NB4 (cell line): ENCODE data around the gene BACH2.

Experiments used
- DNase-seq: peaks from one replicate; pipeline ENCODE4 v3.0.0; 2010; ENCODE audit warnings: low read depth
- H3K4me3 ChIP-seq: one replicate; pipeline ENCODE4 v1.5.1; 2011; ENCODE audit warnings: mild to moderate bottlenecking, low read depth, low read length, moderate library complexity
- CTCF ChIP-seq: IDR thresholded peaks from one replicate; pipeline ENCODE4 v1.5.1; 2012; ENCODE audit warnings: low read depth, low read length
- MAX ChIP-seq: IDR thresholded peaks from 2 replicates; pipeline ENCODE4 v1.6.1; 2011; ENCODE audit warnings: low read depth, low read length
- MYC ChIP-seq: IDR thresholded peaks from 2 replicates; pipeline ENCODE4 v1.6.1; 2011; ENCODE audit warnings: low read depth, low read length
- POLR2A ChIP-seq: IDR thresholded peaks from 2 replicates; pipeline ENCODE4 v1.6.1; 2011; ENCODE audit warnings: mild to moderate bottlenecking; ENCODE audit not compliant: insufficient read length; ENCODE audit errors: extremely low read depth

The BACH2 gene

GRCh38 chr6:90044182-90044832, 252.3 kb downstream of the BACH2 start:
- H3K4me3 ChIP-seq = no peak overlapping the region
- DNase-seq = no peak
- TF ChIP-seq MAX (no peak), MYC (no peak), POLR2A (no peak), CTCF (no peak)

- H3K4me3 ChIP-seq = no peak overlapping the region
- DNase-seq = no peak
- TF ChIP-seq MYC = no peak
- no peak for TF ChIP-seq POLR2A
- no peak for TF ChIP-seq MAX
- no peak for TF ChIP-seq CTCF
Observed at GRCh38 chr6:90040931-90041330, 255.7 kb downstream of the BACH2 start.

- no peak for DNase-seq
- H3K4me3 ChIP-seq = no peak overlapping the region
- TF ChIP-seq MYC (no peak), MAX (no peak), CTCF (no peak), POLR2A (no peak)
Observed at GRCh38 chr6:90039911-90040310, 256.7 kb downstream of the BACH2 start.

- no peak for DNase-seq
- H3K4me3 ChIP-seq = no peak overlapping the region
- TF ChIP-seq MAX = no peak
- no peak for TF ChIP-seq POLR2A
- no peak for TF ChIP-seq MYC
- no peak for TF ChIP-seq CTCF
Observed at GRCh38 chr6:90038961-90039653, 257.5 kb downstream of the BACH2 start.

- TF ChIP-seq MAX (no peak), MYC (no peak), CTCF (no peak), POLR2A (no peak)
- DNase-seq = no peak
- H3K4me3 ChIP-seq = no peak overlapping the region
Observed at GRCh38 chr6:90036963-90037362, 259.7 kb downstream of the BACH2 start.
